Small intestine (tissue), 16 donors: ENCODE data around the gene SEPTIN2. TPM values are rescaled to one million over a fixed set of nuclear protein-coding genes. Genes with fewer than 3 reads are reported as not detected.

Experiments
- DNase-seq, 2 donors: peaks; one replicate each; pipeline versions ENCODE4 v3.0.0 to v3.0.0-alpha.2; 2013
- FAIRE-seq: peaks from 2 replicates; lab custom pipeline; 2012; peaks lifted over from hg19 to GRCh38; lab: Jason Lieb, UNC
- H3K27ac ChIP-seq, 3 donors: one replicate each; pipeline ENCODE4 v1.5.1; 2013; ENCODE audit warnings: low read length in 2 of 3, mild to moderate bottlenecking in 2 of 3, control low read depth in 1 of 3, inconsistent platforms in 1 of 3, low read depth in 1 of 3, moderate library complexity in 1 of 3
- H3K27me3 ChIP-seq, 3 donors: one replicate each; pipeline ENCODE4 v1.6.1; 2013; ENCODE audit warnings: low read length in 3 of 3, inconsistent platforms in 1 of 3; ENCODE audit not compliant: control insufficient read depth in 3 of 3, insufficient read depth in 3 of 3
- H3K36me3 ChIP-seq, 3 donors: one replicate each; pipeline ENCODE4 v1.6.1; 2013; ENCODE audit warnings: low read length in 3 of 3, inconsistent platforms in 1 of 3, low read depth in 1 of 3, mild to moderate bottlenecking in 1 of 3, moderate library complexity in 1 of 3; ENCODE audit not compliant: control insufficient read depth in 3 of 3, insufficient read depth in 2 of 3
- H3K4me1 ChIP-seq, 3 donors: one replicate each; pipeline ENCODE4 v1.6.1; 2013; ENCODE audit warnings: low read length in 2 of 3, inconsistent platforms in 1 of 3, low read depth in 1 of 3, mild to moderate bottlenecking in 1 of 3, moderate library complexity in 1 of 3; ENCODE audit not compliant: control insufficient read depth in 3 of 3, insufficient read depth in 2 of 3
- H3K4me3 ChIP-seq, 3 donors: one replicate each; pipeline ENCODE4 v1.5.1; 2013; ENCODE audit warnings: low read length in 3 of 3, control low read depth in 1 of 3, inconsistent platforms in 1 of 3, low read depth in 1 of 3, mild to moderate bottlenecking in 1 of 3, moderate library complexity in 1 of 3
- H3K9me3 ChIP-seq, 2 donors: one replicate each; pipeline ENCODE4 v1.6.1; 2013; ENCODE audit warnings: low read depth in 1 of 2, low read length in 1 of 2; ENCODE audit not compliant: control insufficient read depth in 2 of 2, insufficient read depth in 1 of 2
- WGBS, 3 donors: extraction: QIAGEN DNeasy Blood & Tissue Kit; methylation state at CpG; one replicate each; pipeline ENCODE4 v1.1.7; 2013; 5-methylcytosine and 5-hydroxymethylcytosine counted together
- long read RNA-seq, 10 donors: transcript quantifications; one replicate each; lab custom pipeline, GENCODE V29; 2026
- polyA plus RNA-seq, 4 donors: library from polyadenylated mRNA; stranded (reverse) in 3 of 4; unstranded in 1 of 4; fragments of 200-250 nt in 3 of 4; fragments of 120-200 nt in 1 of 4; gene quantifications; one replicate each; pipeline versions ENCODE4 v1.2.1 to v1.2.3, GENCODE V29; 2013
- donor health status: healthy with polysubstance abuse.
- donor health status: control.
- donor health status: control.
- donor health status: Bipolar disorder and iron deficiency.
- donor health status: healthy.

SEPTIN2 gene
- polyA plus RNA-seq: 100 to 1,000 TPM; 112 to 311 (median 148) TPM
- long read RNA-seq, donor 1: 0 reads
- long read RNA-seq, donor 2, transcript SEPT2-238 (4 exons, 740 nt): minor isoform, 6 of 29 reads
- long read RNA-seq, donor 2, transcript SEPT2-203 (13 exons, 3,315 nt): major isoform, 12 of 29 reads
- long read RNA-seq, donor 2, partial matches to known transcripts: 10 of 29 reads
- long read RNA-seq, donor 2, other reads (novel, unspliced or antisense): 0 of 29 reads
- long read RNA-seq, donor 3, transcript SEPT2-203 (13 exons, 3,315 nt): major isoform, 13 of 249 reads
- long read RNA-seq, donor 3, transcript SEPT2-238 (4 exons, 740 nt): minor isoform, 5 of 249 reads
- long read RNA-seq, donor 3, partial matches to known transcripts: 223 of 249 reads
- long read RNA-seq, donor 3, other reads (novel, unspliced or antisense): 0 of 249 reads
- long read RNA-seq, donor 4, partial matches to known transcripts: 0 of 1 reads
- long read RNA-seq, donor 4, other reads (novel, unspliced or antisense): 0 of 1 reads
- long read RNA-seq, donor 5, transcript SEPT2-238 (4 exons, 740 nt): major isoform, 7 of 18 reads
- long read RNA-seq, donor 5, partial matches to known transcripts: 5 of 18 reads
- long read RNA-seq, donor 5, other reads (novel, unspliced or antisense): 0 of 18 reads
- long read RNA-seq, donor 6, transcript SEPT2-203 (13 exons, 3,315 nt): major isoform, 20 of 72 reads
- long read RNA-seq, donor 6, partial matches to known transcripts: 45 of 72 reads
- long read RNA-seq, donor 6, other reads (novel, unspliced or antisense): 0 of 72 reads
- long read RNA-seq, donor 7: 0 reads
- long read RNA-seq, donor 8, partial matches to known transcripts: 0 of 7 reads
- long read RNA-seq, donor 8, other reads (novel, unspliced or antisense): 0 of 7 reads
- long read RNA-seq, donor 9, partial matches to known transcripts: 5 of 10 reads
- long read RNA-seq, donor 9, other reads (novel, unspliced or antisense): 0 of 10 reads
- long read RNA-seq, donor 10, transcript SEPT2-204 (13 exons, 3,701 nt): minor isoform, 6 of 136 reads
- long read RNA-seq, donor 10, transcript SEPT2-203 (13 exons, 3,315 nt): major isoform, 64 of 136 reads
- long read RNA-seq, donor 10, transcript SEPT2-238 (4 exons, 740 nt): minor isoform, 11 of 136 reads
- long read RNA-seq, donor 10, partial matches to known transcripts: 39 of 136 reads
- long read RNA-seq, donor 10, other reads (novel, unspliced or antisense): 10 of 136 reads

DNA sequence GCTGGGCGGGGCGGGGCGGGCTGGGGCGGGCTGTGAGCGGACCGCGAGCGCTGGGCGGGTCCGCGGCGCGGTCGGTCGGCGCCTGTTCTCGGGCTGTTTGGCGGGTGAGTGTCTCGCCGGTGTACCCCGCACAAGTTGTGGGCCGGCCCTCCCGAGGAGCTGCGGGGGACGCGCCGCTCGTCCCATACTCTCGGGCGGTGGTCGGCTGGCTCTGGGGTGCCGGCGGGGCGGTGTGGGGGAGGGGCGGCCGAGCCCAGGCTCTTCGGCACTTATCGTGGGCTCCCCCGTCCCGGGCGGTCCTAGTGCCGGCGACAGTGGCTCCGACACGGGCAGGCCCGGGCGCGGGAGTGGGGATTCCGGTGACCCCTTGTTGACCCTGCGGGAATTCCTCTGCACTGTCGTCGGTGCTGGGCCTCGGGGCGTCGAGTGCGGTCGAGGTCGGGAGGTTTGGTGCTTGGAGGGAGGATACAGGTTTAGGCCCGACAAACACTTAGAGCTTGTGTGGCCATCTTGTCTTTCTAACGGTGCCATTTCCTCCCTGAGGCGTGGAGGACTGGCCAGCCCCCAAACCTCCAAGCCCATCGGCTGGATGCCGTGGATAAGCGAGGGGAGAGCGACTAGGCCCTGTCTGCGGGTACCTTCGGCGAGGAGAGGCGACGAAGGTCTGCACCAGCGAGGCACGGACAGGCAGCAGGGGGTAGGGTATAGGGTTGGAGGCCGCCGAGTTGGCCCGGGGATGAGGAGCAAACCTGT, at the start of gene SEPTIN2:
SEPTIN2 (plus strand) TSS at position 47 of the 753 bp plus-strand sequence. CDS start 8,308 bp downstream, outside the sequence.
- peak in 1 of 2 donors; percentile 93 for DNase-seq
- H3K27ac ChIP-seq: peak within 1 kb of the TSS; percentile 93 to 99 (median 95)
- H3K36me3 ChIP-seq: no peaks in the 10 kb centered on the region
- no peaks in the 10 kb centered on the region for H3K9me3 ChIP-seq
- H3K4me3 ChIP-seq: peak within 1 kb of the TSS; percentile 78 to 96 (median 83)
- H3K4me1 ChIP-seq: peaks cover 5 to 23% (median 21%) of the 10 kb centered on the region in 3 donors
- H3K27me3 ChIP-seq: no peaks in the 10 kb centered on the region
- 0% methylated on average over 61 to 75 of the region's 75 CpGs for WGBS, 3 donors
- FAIRE-seq: no peak

GRCh38 chr2:241267249-241268067, 48.3 kb upstream of the SEPTIN2 start:
- Histone ChIP-seq H3K27ac (no peak overlapping the region), H3K9me3 (no peaks in the 10 kb centered on the region), H3K27me3 (no peaks in the 10 kb centered on the region), H3K36me3 (peaks cover 16 to 59% (median 17%) of the 10 kb centered on the region in 3 donors), H3K4me1 (peaks cover 0 to 9% (median 3%) of the 10 kb centered on the region in 3 donors), H3K4me3 (no peak overlapping the region)
- FAIRE-seq: no peak
- 78 to 83% (median 81%) methylated on average over 12 of the region's 12 CpGs for WGBS, 3 donors
- no peak for DNase-seq

GRCh38 chr2:241268306-241268705, 47.4 kb upstream of the SEPTIN2 start:
- WGBS, 3 donors: 79 to 83% (median 79%) methylated on average over 7 of the region's 7 CpGs
- DNase-seq: no peak
- Histone ChIP-seq H3K4me3 (no peak overlapping the region), H3K36me3 (peaks cover 8 to 50% (median 15%) of the 10 kb centered on the region in 3 donors), H3K27ac (no peak overlapping the region), H3K27me3 (no peaks in the 10 kb centered on the region), H3K9me3 (no peaks in the 10 kb centered on the region), H3K4me1 (peaks cover 0 to 9% (median 8%) of the 10 kb centered on the region in 3 donors)
- FAIRE-seq: no peak

DNA sequence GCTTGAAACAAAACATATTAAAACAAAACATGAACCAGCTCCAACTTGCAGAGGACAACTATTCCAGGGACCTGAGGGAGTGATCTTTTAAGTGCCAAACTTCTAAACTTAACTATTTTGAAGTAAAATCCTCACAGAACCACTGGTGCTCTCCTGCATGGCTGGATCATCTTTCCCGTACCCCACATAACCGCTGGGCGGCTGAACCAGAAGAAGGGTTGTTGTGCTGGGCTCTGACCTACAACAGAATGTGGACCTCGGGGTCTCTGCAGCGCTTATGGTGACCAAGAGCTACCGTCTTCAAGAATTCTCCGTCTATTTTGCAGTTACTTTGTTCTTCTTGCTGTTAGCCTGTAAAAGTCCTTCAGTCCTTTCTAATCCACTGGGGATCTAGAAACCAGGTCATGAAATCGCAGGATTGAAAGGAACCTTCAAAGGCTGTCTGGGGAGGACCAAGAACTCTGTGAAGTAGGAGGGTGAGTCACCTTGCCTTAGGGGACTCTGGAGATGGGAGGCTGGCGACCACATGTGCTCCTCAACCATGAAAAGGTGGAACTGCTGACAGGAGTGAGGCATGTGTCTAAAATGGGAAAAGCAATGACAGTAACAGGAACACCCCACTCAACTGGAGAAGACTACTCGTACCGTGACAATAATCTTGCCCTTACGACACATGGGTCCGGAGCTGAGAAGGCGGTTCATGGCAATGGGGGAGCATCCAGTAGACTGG, 46.8 kb upstream of the SEPTIN2 start:
- Histone ChIP-seq H3K4me1 (peaks cover under 1 to 10% (median 9%) of the 10 kb centered on the region in 3 donors), H3K36me3 (peaks cover 8 to 47% (median 15%) of the 10 kb centered on the region in 3 donors), H3K27me3 (no peaks in the 10 kb centered on the region), H3K9me3 (no peaks in the 10 kb centered on the region), H3K4me3 (no peak overlapping the region), H3K27ac (no peak overlapping the region)
- DNase-seq (no peak), FAIRE-seq (no peak)
- WGBS, 3 donors: 88 to 90% (median 89%) methylated on average over 14 of the region's 14 CpGs

DNA sequence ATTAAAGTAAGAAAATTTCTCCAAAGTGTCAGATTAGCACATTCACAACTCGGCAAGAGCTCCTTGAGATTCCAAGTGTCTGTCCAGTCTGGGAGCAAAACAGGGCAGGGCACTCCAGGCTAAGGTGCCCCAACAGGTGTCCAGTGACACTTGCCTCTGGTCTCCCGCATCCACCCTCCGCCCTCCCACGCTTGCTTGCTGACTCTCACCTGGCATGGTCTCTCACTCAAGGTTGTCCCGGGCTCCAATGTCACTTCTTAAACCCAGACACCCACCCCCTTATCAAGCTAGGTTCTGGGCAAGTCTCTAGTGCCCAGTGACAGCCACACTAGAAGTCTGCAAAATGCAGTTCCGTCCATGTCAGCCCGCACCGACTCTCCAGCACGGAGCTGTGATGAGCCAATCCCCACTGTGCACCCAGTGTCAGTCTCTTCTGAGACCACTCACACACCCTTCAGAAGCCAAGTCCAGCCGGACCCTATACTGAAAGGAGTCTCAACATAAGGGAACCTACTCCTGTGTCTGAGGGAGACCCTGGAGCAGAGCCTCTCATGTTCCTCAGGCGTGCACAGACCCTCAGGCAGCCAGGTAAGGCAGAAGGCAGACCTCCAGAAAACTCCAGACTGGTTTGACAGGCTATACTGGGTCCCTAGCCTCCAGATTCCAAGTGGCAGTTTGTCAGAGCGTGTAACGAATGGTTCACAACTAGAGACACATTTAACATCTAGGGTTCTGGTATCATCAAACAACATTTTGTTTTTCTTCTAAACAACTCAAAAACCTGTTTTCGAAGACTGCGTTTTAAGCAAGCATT, 45.8 kb upstream of the SEPTIN2 start:
- H3K4me3 ChIP-seq: no peak overlapping the region
- 86 to 90% (median 88%) methylated on average over 15 of the region's 15 CpGs for WGBS, 3 donors
- H3K36me3 ChIP-seq: peaks cover 8 to 41% (median 13%) of the 10 kb centered on the region in 3 donors
- peaks cover 2 to 10% (median 9%) of the 10 kb centered on the region in 3 donors for H3K4me1 ChIP-seq
- DNase-seq: no peak
- no peak overlapping the region for H3K27ac ChIP-seq
- H3K27me3 ChIP-seq: no peaks in the 10 kb centered on the region
- no peak for FAIRE-seq
- no peaks in the 10 kb centered on the region for H3K9me3 ChIP-seq

- WGBS, 3 donors: 55 to 62% (median 60%) methylated on average over 5 of the region's 5 CpGs
- Histone ChIP-seq H3K36me3 (peaks cover 7 to 35% (median 11%) of the 10 kb centered on the region in 3 donors), H3K9me3 (no peaks in the 10 kb centered on the region), H3K4me3 (peak overlapping the region in 1 of 3 donors; percentile 71), H3K4me1 (peaks cover 2 to 10% (median 9%) of the 10 kb centered on the region in 3 donors), H3K27me3 (no peaks in the 10 kb centered on the region), H3K27ac (no peak overlapping the region)
- DNase-seq (no peak), FAIRE-seq (no peak)
Observed at GRCh38 chr2:241270531-241270930, 45.2 kb upstream of the SEPTIN2 start.
